HG03460 (cell line): ENCODE data around the gene FAM107B.

Source experiments
- ATAC-seq: cut with Tn5 transposase; IDR thresholded peaks from one replicate; pipeline ENCODE4 v1.9.1; 2021; ENCODE audit not compliant: unreplicated experiment

Gene FAM107B

GRCh38 chr10:14543046-14543903, 231.4 kb downstream of the FAM107B start:
- ATAC-seq = no peak

DNA sequence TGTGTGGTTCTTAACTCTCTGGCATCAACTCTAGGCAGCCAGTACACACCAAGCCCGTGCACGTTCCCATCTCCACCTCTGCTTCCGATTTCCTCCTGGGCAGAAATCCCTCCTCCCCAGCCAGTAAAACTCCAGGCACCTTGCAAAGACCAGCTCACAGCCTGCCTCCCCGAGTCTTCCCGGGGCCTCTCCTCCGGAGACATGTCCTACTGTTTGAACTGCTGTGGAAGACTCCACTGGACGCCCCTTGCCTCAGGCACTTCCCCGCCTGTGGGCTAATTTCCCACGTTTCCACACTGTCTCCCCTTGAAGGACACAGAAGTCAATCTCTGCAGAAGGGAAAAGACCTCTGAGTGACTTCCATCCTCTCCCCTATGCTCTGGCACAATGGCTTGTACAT, 233.3 kb downstream of the FAM107B start:
- no peak for ATAC-seq

- no peak for ATAC-seq
Measured at GRCh38 chr10:14540611-14541010, 234.1 kb downstream of the FAM107B start.

- no peak for ATAC-seq
Measured at GRCh38 chr10:14540062-14540461, 234.6 kb downstream of the FAM107B start.

- ATAC-seq = no peak
Measured at GRCh38 chr10:14539176-14539575, 235.5 kb downstream of the FAM107B start.

- ATAC-seq = no peak
Measured at GRCh38 chr10:14536241-14537213, 238.2 kb downstream of the FAM107B start.

DNA sequence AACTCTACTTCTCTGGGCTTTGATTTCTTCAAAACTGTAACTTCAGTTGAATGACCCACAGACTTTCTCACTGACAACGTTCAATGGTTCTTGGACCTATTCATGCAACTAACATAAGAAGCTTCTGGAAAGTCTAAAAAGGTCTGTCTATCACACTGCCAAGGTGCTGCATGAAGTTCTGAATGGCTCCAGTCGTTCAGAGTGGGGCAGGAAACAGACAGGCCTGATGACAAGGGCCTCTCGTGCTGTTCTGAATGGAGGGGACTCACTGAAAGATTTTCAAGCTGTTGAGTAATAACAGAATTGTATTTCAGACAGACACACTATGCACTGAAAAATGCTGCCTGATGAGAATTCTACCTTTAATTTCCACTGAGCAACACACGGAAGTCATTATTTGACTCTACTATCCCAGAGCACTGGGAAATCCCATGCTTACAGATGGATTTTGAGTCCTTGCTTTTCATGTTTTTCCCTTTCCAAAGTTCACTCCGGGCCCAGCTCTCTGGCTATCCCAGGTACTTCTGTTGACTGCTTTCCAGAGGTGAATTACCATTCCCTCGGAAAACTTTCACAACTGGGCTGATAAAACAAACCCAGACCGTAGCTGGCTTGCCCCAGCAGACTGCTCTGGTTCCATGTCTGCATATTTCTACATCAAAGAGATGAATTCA, 239.1 kb downstream of the FAM107B start:
- no peak for ATAC-seq

DNA sequence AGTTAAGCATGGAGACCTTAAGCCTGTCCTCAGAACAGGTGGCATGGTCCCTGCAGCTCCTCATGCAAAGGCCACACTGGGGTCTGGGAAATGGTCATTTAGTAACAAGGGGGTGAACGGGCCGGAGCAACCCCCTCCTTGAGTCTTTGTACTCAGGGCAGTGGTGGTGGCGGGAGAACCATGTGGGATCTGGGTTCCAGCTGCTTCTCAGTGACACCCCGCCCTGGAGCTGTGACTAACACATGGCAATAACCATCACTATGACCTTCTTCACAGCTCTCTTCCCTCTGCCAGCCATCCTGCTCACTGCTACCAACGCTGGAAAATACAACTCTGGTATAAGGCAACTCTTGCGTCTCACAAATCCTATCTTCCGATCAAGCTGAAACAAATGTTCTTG, 240.5 kb downstream of the FAM107B start:
- no peak for ATAC-seq

DNA sequence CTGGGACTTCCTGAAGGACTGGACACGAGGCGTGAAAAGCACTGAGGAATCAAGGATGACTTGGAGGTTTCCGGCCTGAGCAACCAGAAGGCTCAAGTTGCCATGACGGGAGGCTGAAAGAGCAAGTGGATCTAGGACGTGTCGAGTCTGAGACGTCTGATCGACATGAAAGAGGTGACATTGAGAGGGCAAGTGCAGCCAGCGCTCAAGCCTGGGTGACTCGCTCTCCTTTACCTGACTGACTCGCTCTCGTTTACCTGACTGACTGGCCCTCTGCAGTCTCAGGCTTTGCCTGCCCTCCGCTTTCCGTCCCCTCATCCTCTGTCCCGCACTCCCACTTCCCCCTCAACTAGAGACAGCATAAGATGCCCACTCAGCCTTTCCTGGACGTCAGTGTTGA, 241.4 kb downstream of the FAM107B start:
- ATAC-seq = no peak

GRCh38 chr10:14532473-14533251, 242.0 kb downstream of the FAM107B start:
- no peak for ATAC-seq

DNA sequence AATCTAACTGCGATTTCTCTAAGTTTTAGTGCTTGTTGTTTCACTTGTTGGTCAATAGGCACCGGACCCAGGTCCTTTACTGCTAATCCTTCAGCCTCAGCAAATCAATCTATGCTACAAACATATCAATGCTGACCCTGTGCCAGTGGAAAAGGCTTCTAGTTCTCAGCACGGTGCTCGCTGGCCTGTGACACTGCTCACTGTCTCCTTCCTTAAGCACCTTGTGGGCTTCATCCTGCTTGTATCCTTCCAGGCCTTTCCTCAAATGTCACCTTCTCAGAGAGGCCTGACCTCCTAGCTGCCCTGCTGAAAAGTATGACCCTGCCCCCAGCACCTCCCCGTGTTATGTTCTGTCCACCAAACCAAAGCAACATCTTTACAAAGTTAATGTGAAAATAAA, 242.7 kb downstream of the FAM107B start:
- ATAC-seq = no peak

GRCh38 chr10:14530465-14530864, 244.2 kb downstream of the FAM107B start:
- no peak for ATAC-seq

DNA sequence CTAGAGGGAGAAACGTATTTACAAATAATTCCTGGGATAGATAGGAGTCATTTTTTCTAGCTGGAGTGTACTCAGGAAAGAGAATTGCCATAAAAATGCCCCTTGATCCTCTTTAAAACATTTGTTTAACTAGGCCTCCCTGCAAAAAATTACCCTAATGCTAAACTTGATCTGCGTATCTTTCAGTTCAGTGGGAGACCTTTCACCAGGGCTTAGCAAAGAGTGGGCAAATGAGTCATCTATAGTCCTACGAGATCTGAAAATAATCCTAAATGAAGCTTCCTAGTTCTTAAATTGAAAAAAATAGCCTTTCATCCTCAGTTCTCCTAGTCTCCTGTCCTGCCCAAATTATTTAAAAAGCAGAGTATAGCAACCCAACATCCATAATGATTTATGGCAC, 245.3 kb downstream of the FAM107B start:
- no peak for ATAC-seq

- ATAC-seq = no peak
Measured at GRCh38 chr10:14528450-14528849, 246.2 kb downstream of the FAM107B start.

- no peak for ATAC-seq
Measured at GRCh38 chr10:14527915-14528314, 246.8 kb downstream of the FAM107B start.

GRCh38 chr10:14527134-14527844, 247.4 kb downstream of the FAM107B start:
- ATAC-seq = no peak

DNA sequence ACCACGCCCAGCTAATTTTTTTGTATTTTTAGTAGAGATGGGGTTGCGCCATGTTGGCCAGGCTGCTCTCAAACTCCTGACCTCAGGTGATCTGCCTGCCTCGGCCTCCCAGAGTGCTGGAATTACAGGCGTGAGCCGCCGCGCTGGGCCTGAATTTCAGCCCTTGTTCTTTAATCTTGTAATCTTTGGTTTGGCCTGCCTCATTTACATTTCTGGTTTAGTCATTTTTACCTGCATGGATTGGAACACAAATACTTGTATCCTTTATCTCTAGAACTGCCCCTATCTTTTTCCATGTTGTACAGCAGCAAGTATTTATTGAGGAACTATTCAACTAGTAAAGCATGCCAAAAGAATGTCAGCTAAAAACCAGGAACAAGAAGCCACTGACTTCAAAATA, 248.4 kb downstream of the FAM107B start:
- ATAC-seq = no peak

GRCh38 chr10:14524691-14525324, 249.9 kb downstream of the FAM107B start:
- ATAC-seq = no peak

GRCh38 chr10:14523286-14523685, 251.4 kb downstream of the FAM107B start:
- ATAC-seq = no peak
